K562 (cell line): Measurements from ENCODE around the gene LAPTM4A. TPM values are rescaled to one million over a fixed set of nuclear protein-coding genes. Genes with fewer than 3 reads are reported as not detected.

Experiments
- ATAC-seq: fragments of 200-7000 bp; cut with Tn5 transposase; 3 replicates; pipeline ENCODE4 v1.9.1; 2020; ENCODE audit warnings: moderate library complexity
- BruUV-seq: library from RNA; stranded (reverse); fragments of 400-500 nt; replicated peaks from 2 replicates; lab custom pipeline; 2021; lab: Mats Ljungman, UMichigan
- CTCF ChIA-PET: fragments of 300-600 bp; formaldehyde crosslinking; extraction: SDS; loops from one replicate; lab custom pipeline; 2021; ENCODE audit warnings: low intra/inter-chr PET ratio; lab: Yijun Ruan, JAX
- POLR2A ChIA-PET: fragments of 300-600, 350-650 bp; sonication (Branson Sonifier 250); formaldehyde crosslinking; extraction: SDS; loops from one replicate; lab custom pipeline; 2021; ENCODE audit warnings: antibody characterized with exemption, inconsistent platforms; lab: Yijun Ruan, JAX
- DNase-seq, 4 experiments: peaks; one replicate each; pipeline versions ENCODE4 v3.0.0 to v3.0.0-alpha.2; 2011 to 2018; ENCODE audit warnings: low spot score in 3 of 4, mixed read lengths in 3 of 4; ENCODE audit errors: extremely low read depth in 1 of 4
- FAIRE-seq: peaks from 2 replicates; lab custom pipeline; 2011; peaks lifted over from hg19 to GRCh38; lab: Jason Lieb, UNC
- H2AFZ ChIP-seq: 2 replicates; pipeline ENCODE4 v1.6.0; 2011; ENCODE audit warnings: low read depth, low read length, control low read depth, inconsistent platforms
- H3K27ac ChIP-seq: fragments of 200-600 bp; 3 replicates; pipeline ENCODE4 v1.8.0; 2011; ENCODE audit warnings: low read depth, mild to moderate bottlenecking, control low read depth, inconsistent platforms, low read length, moderate library complexity, mixed read lengths; ENCODE audit errors: extremely low read depth
- H3K27me3 ChIP-seq, 2 experiments: fragments of 300-600 bp in 1 of 2; 2 replicates in 1 of 2; 3 replicates in 1 of 2; pipeline versions ENCODE4 v1.6.0 to v1.8.0; 2011; ENCODE audit warnings: inconsistent platforms in 2 of 2, low read length in 2 of 2, mild to moderate bottlenecking in 1 of 2, mixed read lengths in 1 of 2, moderate library complexity in 1 of 2; ENCODE audit not compliant: control insufficient read depth in 2 of 2, insufficient read depth in 2 of 2
- H3K36me3 ChIP-seq: fragments of 300-600 bp; 3 replicates; pipeline ENCODE4 v1.8.0; 2011; ENCODE audit warnings: mild to moderate bottlenecking, low read length, inconsistent platforms; ENCODE audit not compliant: control insufficient read depth, insufficient read depth
- H3K4me1 ChIP-seq, 2 experiments: fragments of 200-600 bp in 1 of 2; replicated peaks in 1 of 2; 2 replicates in 1 of 2; 3 replicates in 1 of 2; pipeline versions ENCODE4 v1.5.1 to v1.8.0; 2011; ENCODE audit warnings: inconsistent platforms in 2 of 2, low read length in 2 of 2, mild to moderate bottlenecking in 1 of 2, mixed read lengths in 1 of 2, moderate library complexity in 1 of 2; ENCODE audit not compliant: control insufficient read depth in 2 of 2, insufficient read depth in 2 of 2
- H3K4me2 ChIP-seq: 2 replicates; pipeline ENCODE4 v1.6.1; 2011; ENCODE audit warnings: low read length, control low read depth, inconsistent platforms, mixed read lengths; ENCODE audit not compliant: insufficient read depth
- H3K4me3 ChIP-seq: fragments of 200-600 bp; sonication (generic), shearing (Covaris generic); 2 replicates; pipeline ENCODE4 v1.5.1; 2016; ENCODE audit warnings: control low read depth, inconsistent platforms
- H3K79me2 ChIP-seq: fragments of 200-600 bp; 3 replicates; pipeline ENCODE4 v1.8.0; 2011; ENCODE audit warnings: low read length, inconsistent platforms; ENCODE audit not compliant: control insufficient read depth, insufficient read depth
- H3K9ac ChIP-seq, 2 experiments: 2 replicates each; pipeline versions ENCODE4 v1.6.0 to v1.6.1; 2011; ENCODE audit warnings: low read depth in 2 of 2, low read length in 2 of 2, control low read depth in 1 of 2, inconsistent platforms in 1 of 2, mild to moderate bottlenecking in 1 of 2, mixed read lengths in 1 of 2; ENCODE audit not compliant: insufficient read depth in 1 of 2
- H3K9me1 ChIP-seq: one replicate; pipeline ENCODE4 v1.6.0; 2011; ENCODE audit warnings: inconsistent platforms, mild to moderate bottlenecking, low read length, moderate library complexity; ENCODE audit not compliant: control insufficient read depth, insufficient read depth
- H3K9me3 ChIP-seq: replicated peaks from 2 replicates; pipeline ENCODE4 v1.5.1; 2011; ENCODE audit warnings: low read depth, low read length, inconsistent platforms; ENCODE audit not compliant: control insufficient read depth, insufficient read depth
- H4K20me1 ChIP-seq: replicated peaks from 2 replicates; pipeline ENCODE4 v1.6.1; 2011; ENCODE audit warnings: low read length, inconsistent platforms, mixed read lengths; ENCODE audit not compliant: control insufficient read depth, insufficient read depth
- ARNT ChIP-seq, 2 experiments: fragments of 450-650 bp; IDR thresholded peaks; 2 replicates each; pipeline ENCODE4 v1.6.1; 2016; ENCODE audit warnings: mild to moderate bottlenecking in 1 of 2
- CHD1 ChIP-seq: fragments of 200-600 bp; sonication (generic); IDR thresholded peaks from one replicate; pipeline ENCODE4 v1.6.1; 2012; ENCODE audit warnings: mild to moderate bottlenecking, moderate library complexity, low read length, inconsistent platforms
- CREM ChIP-seq: IDR thresholded peaks from 2 replicates; pipeline ENCODE4 v1.6.1; 2014; ENCODE audit warnings: antibody characterized with exemption, low read depth
- GABPB2 ChIP-seq: fragments of 250-450 bp; sonication (Bioruptor Pico); conservative IDR thresholded peaks from 2 replicates; pipeline ENCODE4 v1.5.1; 2021; ENCODE audit warnings: mild to moderate bottlenecking
- HDAC3 ChIP-seq: fragments of 450-650 bp; IDR thresholded peaks from 2 replicates; pipeline ENCODE4 v1.6.1; 2018; ENCODE audit warnings: borderline replicate concordance, mild to moderate bottlenecking, moderate library complexity; ENCODE audit not compliant: partially characterized antibody
- KLF16 ChIP-seq: IDR thresholded peaks from 2 replicates; pipeline ENCODE4 v1.6.1; 2016; ENCODE audit warnings: antibody characterized with exemption
- POLR2AphosphoS2 ChIP-seq: IDR thresholded peaks from 2 replicates; pipeline ENCODE4 v1.6.1; 2012; ENCODE audit warnings: low read length, improper control_type of control experiment
- SMARCC2 ChIP-seq: fragments of 450-650 bp; IDR thresholded peaks from 2 replicates; pipeline ENCODE4 v1.6.1; 2017; ENCODE audit warnings: antibody characterized with exemption, moderate library complexity, mild to moderate bottlenecking, low read depth
- ZC3H8 ChIP-seq: fragments of 450-650 bp; IDR thresholded peaks from 2 replicates; pipeline ENCODE4 v1.6.1; 2017
- in situ Hi-C: fragments of 300-500 bp; cut with MboI; formaldehyde crosslinking; loops from 4 replicates; pipeline ENCODE4 v1.15.0; 2018; ENCODE audit warnings: inconsistent platforms, mixed read lengths
- intact Hi-C: fragments of 100-400 bp; cut with micrococcal nuclease; formaldehyde crosslinking; loops from 2 replicates; pipeline ENCODE4 v1.14.2; 2022
- polyA plus RNA-seq, 8 experiments: library from polyadenylated mRNA; depleted of rRNA in 4 of 8; stranded (reverse) in 5 of 8; unstranded in 3 of 8; fragments of >200 nt; fragmentation: Nextera tagmentation in 2 of 8; fragmentation: Illumina TruSeq in 1 of 8; extraction: Ambion mirVana in 2 of 8; extraction: Trizol in 1 of 8; gene quantifications; 2 replicates each; pipeline versions ENCODE4 v1.2.1 to v1.2.3, GENCODE V29; 2011 to 2014; ENCODE audit warnings: inconsistent platforms in 1 of 8, missing spikeins in 1 of 8
- total RNA-seq, 7 experiments: library from RNA; depleted of rRNA in 6 of 7; stranded (reverse); fragments of >200 nt in 6 of 7; fragmentation: Illumina TruSeq in 2 of 7; extraction: Trizol in 2 of 7; gene quantifications; 2 replicates each; pipeline versions ENCODE4 v1.2.1 to v1.2.3, GENCODE V29; 2011 to 2021; ENCODE audit warnings: low replicate concordance in 1 of 7
- TF ChIP-seq, protein P1 (sequence below): sonication (generic); formaldehyde crosslinking; IDR thresholded peaks from 2 replicates; pipeline ENCODE4 v1.8.0; 2022; ENCODE audit warnings: mild to moderate bottlenecking, missing genetic modification reagents
- TF ChIP-seq, protein P2 (sequence below), 3 experiments: fragments of 200-800 bp in 1 of 3; sonication (Bioruptor generic) in 1 of 3; sonication (generic) in 1 of 3; formaldehyde crosslinking in 1 of 3; IDR thresholded peaks; 2 replicates each; pipeline versions ENCODE4 v1.6.1 to v1.8.0; 2016 to 2022; ENCODE audit warnings: mild to moderate bottlenecking in 2 of 3, missing compliant biosample characterization in 2 of 3, missing genetic modification characterization in 2 of 3, missing genetic modification reagents in 1 of 3
- TF ChIP-seq, protein P3 (sequence below): fragments of 250-450 bp; sonication (Bioruptor Pico); IDR thresholded peaks from 2 replicates; pipeline ENCODE4 v1.4.0; 2020

LAPTM4A gene
- total and polyA plus RNA-seq, 9 of the 15 experiments (the other 6 are each of a cell fraction or from before 2014, with no cell fraction given), result 13.4 to 157 (median 50.1) TPM

DNA sequence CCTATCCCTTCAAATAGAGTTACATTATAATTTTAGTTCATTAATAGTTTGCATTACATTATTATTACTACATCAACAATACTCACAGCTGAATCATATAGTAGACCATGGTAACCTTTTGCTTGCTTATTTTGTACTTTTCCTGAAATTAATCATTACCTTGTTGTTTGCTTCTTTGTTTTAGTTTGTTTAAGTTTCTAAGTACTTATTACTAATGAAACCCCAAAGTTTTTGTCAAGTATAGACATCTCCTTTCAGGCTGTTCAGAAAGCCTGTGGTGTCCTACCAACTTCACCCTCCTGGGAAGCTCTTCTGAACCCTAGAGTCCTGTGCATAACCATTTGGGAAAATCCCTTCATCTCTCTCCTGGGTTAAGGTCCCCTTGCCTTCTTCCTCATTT lies 43.5 kb upstream of the LAPTM4A start:
- no TSS peak for BruUV-seq
- no peak for FAIRE-seq
- no peak overlapping the region for H3K9ac ChIP-seq
- no peak overlapping the region for H3K4me2 ChIP-seq
- no peaks in the 10 kb centered on the region for H3K79me2 ChIP-seq
- no peaks in the 10 kb centered on the region for H3K9me1 ChIP-seq
- no peak for DNase-seq
- POLR2A ChIA-PET, result no interaction called here
- CTCF ChIA-PET, result interaction anchor here (1.0 to 4.4 kb wide), 3 partner anchors 79 to 139 kb away, joined by 6 to 64 read pairs (median 21); no protein-coding TSS in a partner anchor
- no peaks in the 10 kb centered on the region for H3K36me3 ChIP-seq
- H3K4me1 ChIP-seq, result peaks cover 15 to 19% of the 10 kb centered on the region in 2 experiments
- no peak overlapping the region for H3K27ac ChIP-seq
- in situ Hi-C loops, result loop anchor here (5.0 to 10.0 kb wide), 2 partner anchors 88 to 540 kb away; no protein-coding TSS in a partner anchor
- no peak overlapping the region for H2AFZ ChIP-seq
- H4K20me1 ChIP-seq, result no peaks in the 10 kb centered on the region
- ATAC-seq, result no peak
- H3K27me3 ChIP-seq, result no peaks in the 10 kb centered on the region
- H3K4me3 ChIP-seq, result no peak overlapping the region
- no peaks in the 10 kb centered on the region for H3K9me3 ChIP-seq
- intact Hi-C loops, result loop anchor here (10.0 kb wide), 1 partner anchor 1710 kb away; no protein-coding TSS in a partner anchor
- no peak for TF ChIP-seq HDAC3
- no peak for TF ChIP-seq CREM
- TF ChIP-seq, protein P1, sequence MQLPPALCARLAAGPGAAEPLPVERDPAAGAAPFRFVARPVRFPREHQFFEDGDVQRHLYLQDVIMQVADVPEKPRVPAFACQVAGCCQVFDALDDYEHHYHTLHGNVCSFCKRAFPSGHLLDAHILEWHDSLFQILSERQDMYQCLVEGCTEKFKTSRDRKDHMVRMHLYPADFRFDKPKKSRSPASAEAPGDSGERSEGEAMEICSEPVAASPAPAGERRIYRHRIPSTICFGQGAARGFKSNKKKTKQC (CRISPR knock-in tag), result no peak
- TF ChIP-seq KLF16, result no peak
- TF ChIP-seq, protein P2, sequence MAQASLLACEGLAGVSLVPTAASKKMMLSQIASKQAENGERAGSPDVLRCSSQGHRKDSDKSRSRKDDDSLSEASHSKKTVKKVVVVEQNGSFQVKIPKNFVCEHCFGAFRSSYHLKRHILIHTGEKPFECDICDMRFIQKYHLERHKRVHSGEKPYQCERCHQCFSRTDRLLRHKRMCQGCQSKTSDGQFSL (CRISPR knock-in tag; IDR thresholded peaks at IDR 0.05), result no peak
- TF ChIP-seq, protein P2 (tag; IDR thresholded peaks at IDR 0.05), result no peak
- TF ChIP-seq GABPB2, result no peak
- no peak for TF ChIP-seq ZC3H8
- no peak for TF ChIP-seq ARNT (IDR thresholded peaks at IDR 0.05)
- no peak for TF ChIP-seq CHD1
- TF ChIP-seq, protein P3, sequence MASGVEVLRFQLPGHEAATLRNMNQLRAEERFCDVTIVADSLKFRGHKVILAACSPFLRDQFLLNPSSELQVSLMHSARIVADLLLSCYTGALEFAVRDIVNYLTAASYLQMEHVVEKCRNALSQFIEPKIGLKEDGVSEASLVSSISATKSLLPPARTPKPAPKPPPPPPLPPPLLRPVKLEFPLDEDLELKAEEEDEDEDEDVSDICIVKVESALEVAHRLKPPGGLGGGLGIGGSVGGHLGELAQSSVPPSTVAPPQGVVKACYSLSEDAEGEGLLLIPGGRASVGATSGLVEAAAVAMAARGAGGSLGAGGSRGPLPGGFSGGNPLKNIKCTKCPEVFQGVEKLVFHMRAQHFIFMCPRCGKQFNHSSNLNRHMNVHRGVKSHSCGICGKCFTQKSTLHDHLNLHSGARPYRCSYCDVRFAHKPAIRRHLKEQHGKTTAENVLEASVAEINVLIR (CRISPR knock-in tag), result no peak
- no peak for TF ChIP-seq SMARCC2
- no peak for TF ChIP-seq POLR2AphosphoS2
